Fibroblast of peridontal ligament (primary cell): ENCODE results near the gene GRID1.

Experiments used
- DNase-seq: peaks from one replicate; pipeline ENCODE4 v3.0.0-alpha.2; 2010; ENCODE audit errors: extremely low read depth

Gene GRID1

GRCh38 chr10:86368987-86369386 lies 2.4 kb upstream of the GRID1 start:
- no peak for DNase-seq

- DNase-seq: no peak
Measured at GRCh38 chr10:86368046-86368445, 1.5 kb upstream of the GRID1 start.

- no peak for DNase-seq
Measured at GRCh38 chr10:86367152-86367951, 757 bp upstream of the GRID1 start.

- no peak for DNase-seq
Measured at GRCh38 chr10:86366902-86367151, 232 bp upstream of the GRID1 start.

- DNase-seq: no peak
Measured at GRCh38 chr10:86365346-86366032, 1.1 kb downstream of the GRID1 start.

GRCh38 chr10:86364491-86365345 lies 1.9 kb downstream of the GRID1 start:
- no peak for DNase-seq

- DNase-seq: no peak
Measured at GRCh38 chr10:86363833-86364490, 2.6 kb downstream of the GRID1 start.

GRCh38 chr10:86363184-86363832 lies 3.3 kb downstream of the GRID1 start:
- no peak for DNase-seq

GRCh38 chr10:86362586-86363183 lies 3.9 kb downstream of the GRID1 start:
- no peak for DNase-seq

GRCh38 chr10:86362129-86362527 lies 4.5 kb downstream of the GRID1 start:
- no peak for DNase-seq

GRCh38 chr10:86361156-86362128 lies 5.2 kb downstream of the GRID1 start:
- no peak for DNase-seq

GRCh38 chr10:86360657-86361056 lies 5.9 kb downstream of the GRID1 start:
- no peak for DNase-seq

- DNase-seq: no peak
Measured at GRCh38 chr10:86359954-86360353, 6.6 kb downstream of the GRID1 start.

GRCh38 chr10:86359111-86359510 lies 7.5 kb downstream of the GRID1 start:
- DNase-seq: no peak

- no peak for DNase-seq
Measured at GRCh38 chr10:86357676-86358075, 8.9 kb downstream of the GRID1 start.

- no peak for DNase-seq
Measured at GRCh38 chr10:86357041-86357440, 9.6 kb downstream of the GRID1 start.

GRCh38 chr10:86356296-86356695 lies 10.3 kb downstream of the GRID1 start:
- DNase-seq: no peak

GRCh38 chr10:86355571-86356038 lies 11.0 kb downstream of the GRID1 start:
- DNase-seq: no peak

- no peak for DNase-seq
Measured at GRCh38 chr10:86354761-86355540, 11.6 kb downstream of the GRID1 start.
